Activated CD8-positive, alpha-beta memory T cell treated with anti-CD3 and anti-CD28 coated beads, Interleukin-2, amount 50 U/mL, for 1 hour (primary cell): ENCODE measurements around the gene SENP8.
A peak's percentile ranks its signal among the peaks of the same experiment; 100 is the strongest.

Experiments
- DNase-seq: peaks from one replicate; pipeline ENCODE4 v3.0.0-alpha.2; 2020; ENCODE audit errors: extremely low read depth

The SENP8 gene

DNA sequence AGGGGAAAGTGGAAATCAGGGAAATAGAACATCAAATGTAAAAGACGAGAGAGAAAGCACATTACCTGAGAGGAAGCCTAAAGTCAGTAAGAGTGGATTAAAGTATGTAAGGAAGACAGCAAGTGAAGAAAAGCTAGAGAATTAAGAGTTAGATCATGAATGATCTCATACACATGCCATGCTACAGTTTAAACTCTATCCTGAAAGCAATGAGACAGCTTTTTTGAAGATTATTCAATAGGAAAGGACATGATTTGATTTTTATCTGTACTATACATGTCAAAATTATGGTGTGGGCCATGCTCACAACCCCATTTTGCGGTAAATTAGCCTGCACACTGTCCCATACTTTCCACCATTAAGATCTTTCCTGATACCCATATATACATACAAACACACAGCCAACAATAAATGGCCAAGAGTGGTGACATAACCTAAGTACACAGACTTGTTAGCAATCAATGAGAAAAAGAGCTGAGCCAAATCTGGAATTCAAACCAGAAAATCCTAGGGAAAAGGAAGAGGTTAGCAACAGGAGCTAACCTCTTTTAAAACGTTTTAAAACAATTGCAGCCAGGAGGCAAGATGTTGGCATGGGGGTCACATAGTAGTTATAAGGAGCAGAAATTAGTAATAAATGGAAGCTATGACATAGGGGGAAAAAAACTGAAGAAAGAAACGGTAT is 4.7 kb upstream of the SENP8 start:
- DNase-seq: no peak

DNA sequence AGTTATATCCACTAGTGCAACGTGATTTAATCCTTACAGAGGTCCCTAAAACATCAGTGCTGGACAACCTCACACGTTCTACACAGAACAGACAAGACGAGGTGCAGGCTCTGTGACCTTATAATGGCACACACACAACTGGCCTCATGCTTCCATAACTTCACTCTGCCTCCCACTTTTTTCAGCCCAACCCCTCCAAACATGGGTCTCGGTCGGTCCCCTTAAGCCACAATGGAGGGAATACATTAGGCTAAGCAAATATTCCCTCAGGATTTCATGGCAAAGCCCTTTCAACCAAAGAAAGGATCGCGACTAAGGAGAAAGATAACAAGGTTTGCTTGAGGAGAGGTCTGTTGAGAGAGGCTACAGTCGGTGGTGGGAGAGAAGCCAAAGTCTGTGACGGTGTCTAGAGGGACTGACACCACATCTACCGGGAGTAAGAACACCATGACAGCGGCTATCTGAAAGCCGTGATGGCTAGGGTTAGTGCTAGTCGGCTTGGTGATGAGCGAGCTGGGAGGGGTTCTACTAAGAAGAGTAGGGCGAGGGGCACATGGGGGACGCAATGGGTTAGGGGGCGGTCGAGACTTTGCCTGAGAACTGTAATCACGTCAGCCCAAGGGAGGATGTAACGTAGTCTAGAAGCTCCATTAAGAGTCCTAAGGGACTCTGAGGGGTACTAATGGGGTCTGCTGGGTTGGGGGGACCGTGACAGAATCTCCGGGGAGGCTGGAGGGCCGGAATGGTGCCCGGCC is 1.3 kb upstream of the SENP8 start:
- DNase-seq: peak; percentile 3

DNA sequence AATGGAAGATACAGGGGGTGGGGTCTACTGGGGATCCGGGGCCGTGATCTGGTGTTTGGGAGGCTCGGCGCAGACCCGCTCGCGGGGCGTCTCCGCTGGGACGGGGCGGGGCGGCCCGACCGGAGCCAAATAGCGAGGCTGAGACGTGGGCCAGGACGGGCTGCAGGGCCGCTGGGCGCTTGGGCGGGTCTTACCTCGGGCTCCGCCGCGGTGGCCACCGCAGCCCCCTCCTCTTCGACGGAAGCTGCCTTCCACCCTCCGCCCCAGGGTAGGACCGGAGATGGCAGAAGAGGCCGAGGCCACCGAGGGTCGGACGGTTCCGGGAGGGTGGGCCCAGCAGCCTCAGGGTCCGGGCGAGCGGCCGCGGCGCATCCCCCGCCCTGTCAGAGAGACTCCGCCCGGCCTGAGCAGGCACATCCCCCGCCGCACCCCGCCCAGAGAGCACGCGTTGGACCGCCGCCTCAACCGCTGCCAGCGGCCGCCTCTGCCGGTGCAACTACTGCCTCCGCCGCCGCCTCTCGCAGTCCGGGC is 652 bp upstream of the SENP8 start:
- peak; percentile 18 for DNase-seq

DNA sequence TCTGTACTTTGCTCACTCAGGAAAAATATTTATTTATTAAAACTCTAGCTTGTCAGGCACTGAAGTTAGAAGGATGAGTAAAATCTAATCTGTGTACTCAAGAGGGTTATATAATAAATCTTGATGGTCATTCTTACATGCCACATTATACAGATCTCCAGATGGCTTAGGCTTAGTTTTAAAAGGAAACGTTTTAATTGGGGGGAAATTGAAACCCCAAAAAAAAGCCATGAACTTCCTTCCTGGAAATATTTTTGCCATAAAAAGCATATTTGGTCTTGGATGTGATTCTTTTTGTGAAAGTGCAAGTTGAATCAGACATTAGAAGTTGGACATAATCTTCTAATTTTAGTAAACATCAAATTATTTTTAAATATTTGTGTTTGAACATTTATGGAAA is 6.0 kb downstream of the SENP8 start:
- no peak for DNase-seq

DNA sequence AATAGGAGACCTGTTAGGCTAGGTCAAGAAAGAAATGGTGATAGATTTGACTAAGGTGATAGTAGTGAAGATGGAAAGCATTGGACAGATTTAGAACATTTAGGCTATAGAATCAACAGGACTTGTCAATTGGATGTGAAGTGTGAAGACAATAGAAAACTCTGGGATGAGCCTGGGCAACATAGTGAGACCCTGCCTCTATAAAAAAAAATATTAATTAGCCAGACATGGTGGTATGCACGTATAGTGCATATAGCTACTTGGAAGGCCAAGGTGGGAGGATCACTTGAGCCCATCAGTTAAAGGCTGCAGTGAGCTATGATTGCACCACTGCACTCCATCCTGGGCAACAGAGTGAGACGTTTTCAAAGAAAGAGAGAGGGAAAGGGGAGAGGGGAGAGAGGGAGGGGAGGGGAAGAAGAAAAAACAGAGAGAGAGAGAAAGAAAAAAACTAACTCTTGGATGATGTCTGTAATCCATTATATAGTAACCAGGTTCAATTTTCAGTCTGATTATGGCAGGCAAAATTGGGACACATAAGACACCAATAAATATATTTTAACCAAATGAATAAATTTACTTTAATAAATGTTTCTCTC is 9.6 kb downstream of the SENP8 start:
- no peak for DNase-seq

DNA sequence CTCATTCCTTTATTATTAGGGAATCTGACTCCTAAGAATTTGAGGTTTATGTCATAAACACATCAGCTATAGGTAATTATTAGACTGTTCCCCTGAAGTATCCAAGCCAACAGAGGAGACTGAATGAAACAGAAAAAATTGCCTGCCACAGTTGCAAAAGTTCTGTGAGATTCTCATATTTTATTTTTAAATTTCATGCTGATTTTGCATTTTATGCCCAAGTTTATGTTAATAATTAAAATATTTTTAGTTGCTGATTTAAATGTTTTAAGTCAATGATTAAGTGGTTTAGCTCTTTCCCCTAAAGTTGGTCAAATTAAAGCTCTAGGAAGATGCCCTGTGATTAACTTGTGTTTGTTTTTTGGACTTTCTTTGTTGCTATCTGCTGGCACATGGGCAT is 10.2 kb downstream of the SENP8 start:
- no peak for DNase-seq

DNA sequence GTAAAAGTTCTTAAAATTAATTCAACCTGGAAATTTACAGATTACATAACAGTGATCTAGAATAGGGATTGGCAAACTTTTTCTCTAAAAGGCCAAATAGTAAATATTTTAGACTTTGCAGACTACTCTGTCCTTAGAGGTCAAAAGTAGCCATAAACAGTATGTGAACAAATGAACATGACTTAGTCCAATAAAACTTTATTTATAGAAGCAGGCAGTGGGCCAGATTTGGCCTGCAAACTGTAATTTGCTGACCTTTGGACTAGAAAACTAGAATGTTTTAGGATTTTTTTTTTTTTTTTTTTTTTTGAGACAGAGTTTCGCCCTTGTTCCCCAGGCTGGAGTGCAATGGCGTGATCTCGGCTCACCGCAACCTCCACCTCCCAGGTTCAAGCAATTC is 12.1 kb downstream of the SENP8 start:
- no peak for DNase-seq

DNA sequence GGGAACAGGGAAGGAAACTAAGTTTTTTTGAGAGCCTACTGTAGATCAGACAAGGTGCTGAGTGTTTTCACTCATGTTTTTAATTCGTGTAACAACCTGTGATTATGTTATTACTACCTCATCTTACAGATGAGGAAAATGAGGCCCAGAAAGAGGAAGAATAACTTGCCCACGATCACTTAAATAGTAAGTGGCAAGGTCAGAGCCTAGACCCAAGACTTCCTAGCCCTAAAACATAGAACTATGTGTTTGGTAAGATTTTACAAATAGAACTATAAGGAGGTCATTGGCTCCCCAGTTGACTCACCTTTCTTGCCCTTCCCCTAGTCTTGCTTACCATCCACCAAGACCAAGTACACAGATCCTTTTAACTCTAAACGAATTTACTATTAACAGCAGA is 13.7 kb downstream of the SENP8 start:
- no peak for DNase-seq

DNA sequence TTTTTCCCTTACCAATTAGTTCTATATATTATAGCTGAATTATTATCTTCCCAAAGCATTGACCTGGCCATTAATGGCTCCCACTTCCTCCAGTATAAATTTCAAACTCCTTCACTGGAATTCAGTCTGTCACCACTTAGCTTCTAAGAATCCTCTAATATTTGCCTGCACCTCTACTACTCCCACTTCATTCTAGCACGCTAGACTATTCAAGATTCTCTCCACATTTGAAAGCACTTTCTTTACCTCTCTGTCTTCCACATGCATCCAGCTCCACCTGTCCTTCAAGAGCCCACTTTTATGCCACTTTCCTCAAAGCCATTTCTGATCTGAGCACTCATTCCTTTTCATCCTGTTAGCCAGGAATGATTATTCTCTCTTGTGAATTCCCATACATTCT is 15.0 kb downstream of the SENP8 start:
- DNase-seq: no peak

DNA sequence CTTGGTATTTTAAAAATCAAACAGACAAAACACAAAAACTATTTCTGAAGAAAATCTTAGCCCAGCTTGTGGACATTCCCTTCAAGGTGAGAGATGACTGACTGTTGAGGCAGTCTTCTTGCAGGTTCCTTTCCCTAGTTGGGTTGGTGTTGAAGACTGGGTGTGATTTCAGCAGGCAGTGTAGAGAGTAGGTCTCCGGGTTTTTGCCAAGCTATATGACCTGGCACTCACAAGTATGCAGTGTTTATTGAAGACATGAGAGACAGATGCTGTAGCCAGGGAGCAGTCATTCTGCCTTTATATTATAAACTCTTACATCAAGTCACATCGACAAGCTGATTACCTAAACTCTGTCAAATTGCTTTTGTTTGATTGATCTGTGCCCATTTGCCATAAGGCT is 17.5 kb downstream of the SENP8 start:
- no peak for DNase-seq

DNA sequence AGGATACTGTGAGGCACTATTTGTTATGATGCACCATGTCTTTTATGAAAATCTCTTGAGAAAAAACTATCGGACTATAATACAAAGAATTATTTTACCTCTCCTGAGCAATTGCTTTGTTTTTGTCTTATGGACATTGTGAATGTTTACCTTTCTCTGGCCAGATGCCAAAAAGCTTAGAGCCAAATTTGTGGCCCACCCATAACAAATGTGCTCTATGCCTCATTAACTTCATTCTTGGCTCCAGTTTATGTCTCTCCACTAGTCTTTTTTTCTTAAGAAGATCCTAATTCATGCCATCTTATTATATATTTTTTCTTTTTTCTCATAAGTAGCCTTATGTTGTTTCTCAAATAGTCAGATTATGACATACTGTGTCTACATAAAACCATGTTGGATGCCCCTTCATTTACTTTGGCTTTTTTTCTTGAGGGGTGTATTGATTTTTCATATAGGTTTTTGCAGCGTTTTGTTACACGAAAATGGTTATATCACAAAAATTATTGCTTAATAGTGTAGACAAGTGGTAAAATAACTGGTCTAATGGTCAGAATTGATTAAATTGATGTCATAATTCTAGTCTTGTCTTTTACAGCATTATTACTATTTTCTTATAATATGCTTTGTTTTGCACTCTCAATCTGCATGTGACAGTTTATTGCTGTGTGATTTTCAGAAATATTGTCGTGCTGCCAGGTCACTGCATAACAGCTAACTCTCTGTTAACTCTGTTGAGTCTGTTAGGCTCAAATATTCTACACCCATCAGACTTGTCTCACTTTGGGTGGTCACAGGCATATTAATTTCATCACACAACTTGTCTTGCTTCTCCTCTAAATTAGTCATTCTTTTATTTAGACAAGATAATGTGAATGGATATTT is 18.2 kb downstream of the SENP8 start:
- DNase-seq: no peak

DNA sequence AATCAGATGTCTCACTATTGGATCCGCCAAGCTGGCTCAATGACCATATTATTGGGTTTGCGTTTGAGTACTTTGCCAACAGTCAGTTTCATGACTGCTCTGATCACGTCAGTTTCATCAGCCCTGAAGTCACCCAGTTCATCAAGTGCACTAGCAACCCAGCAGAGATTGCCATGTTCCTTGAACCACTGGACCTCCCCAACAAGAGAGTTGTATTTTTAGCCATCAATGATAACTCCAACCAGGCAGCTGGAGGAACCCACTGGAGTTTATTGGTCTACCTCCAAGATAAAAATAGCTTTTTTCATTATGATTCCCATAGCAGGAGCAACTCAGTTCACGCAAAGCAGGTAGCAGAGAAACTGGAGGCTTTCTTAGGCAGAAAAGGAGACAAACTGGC is 21.5 kb downstream of the SENP8 start:
- no peak for DNase-seq

DNA sequence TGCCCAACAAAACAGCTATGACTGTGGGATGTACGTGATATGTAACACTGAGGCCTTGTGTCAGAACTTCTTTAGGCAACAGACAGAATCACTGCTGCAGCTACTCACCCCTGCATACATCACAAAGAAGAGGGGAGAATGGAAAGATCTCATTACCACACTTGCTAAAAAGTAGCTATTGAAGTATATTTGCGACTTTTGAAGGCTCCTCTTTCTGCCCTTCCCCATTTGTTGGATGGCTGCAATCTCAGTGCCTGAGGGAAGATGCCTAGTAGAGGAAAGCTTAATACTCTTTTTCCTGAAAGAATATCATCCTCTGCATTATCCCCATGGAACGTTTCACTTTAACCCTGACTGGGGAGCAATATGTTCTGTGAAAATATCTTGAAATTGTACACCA is 21.9 kb downstream of the SENP8 start:
- no peak for DNase-seq

DNA sequence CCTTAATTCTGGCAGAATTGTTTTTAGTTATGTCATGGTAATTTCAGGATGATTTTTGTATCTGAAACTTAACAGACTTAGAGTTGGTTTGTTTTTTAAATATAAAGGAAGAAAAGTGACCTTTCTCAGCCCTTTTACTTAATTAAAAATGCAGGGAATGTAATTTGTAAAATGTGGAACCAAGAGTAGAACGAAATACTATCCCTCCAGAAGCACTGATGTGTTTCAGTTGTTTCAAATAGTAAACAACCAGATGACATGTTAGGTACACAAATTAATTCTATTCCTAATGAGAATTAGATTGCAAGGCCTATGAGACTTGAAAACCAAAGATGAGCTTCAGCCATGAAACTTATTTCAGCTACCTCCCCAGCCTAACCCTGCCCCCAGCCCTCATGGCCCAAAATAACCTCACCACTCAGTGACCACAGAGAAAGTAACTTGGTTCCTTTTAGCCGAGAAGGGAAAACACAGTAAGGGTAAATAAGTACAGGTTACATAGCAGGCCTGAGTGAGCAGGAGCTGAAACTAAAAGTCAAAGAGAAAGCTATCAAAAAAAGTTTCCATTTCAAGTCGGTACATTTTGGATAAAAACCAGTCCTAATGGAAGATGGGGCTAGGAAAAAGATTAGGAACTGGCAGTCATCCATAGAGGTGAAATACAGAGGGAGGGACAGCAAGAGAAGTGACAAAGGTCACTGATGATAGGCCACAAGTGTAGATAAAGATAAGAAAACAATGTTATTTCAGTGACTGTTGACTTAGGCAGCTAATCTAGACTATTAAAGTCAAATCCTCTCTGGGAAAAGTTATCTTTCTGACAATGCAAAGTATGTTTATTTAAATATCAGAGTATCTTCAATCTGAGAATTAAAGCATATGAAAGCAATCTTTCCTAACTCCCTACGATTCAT is 23.2 kb downstream of the SENP8 start:
- DNase-seq: no peak

DNA sequence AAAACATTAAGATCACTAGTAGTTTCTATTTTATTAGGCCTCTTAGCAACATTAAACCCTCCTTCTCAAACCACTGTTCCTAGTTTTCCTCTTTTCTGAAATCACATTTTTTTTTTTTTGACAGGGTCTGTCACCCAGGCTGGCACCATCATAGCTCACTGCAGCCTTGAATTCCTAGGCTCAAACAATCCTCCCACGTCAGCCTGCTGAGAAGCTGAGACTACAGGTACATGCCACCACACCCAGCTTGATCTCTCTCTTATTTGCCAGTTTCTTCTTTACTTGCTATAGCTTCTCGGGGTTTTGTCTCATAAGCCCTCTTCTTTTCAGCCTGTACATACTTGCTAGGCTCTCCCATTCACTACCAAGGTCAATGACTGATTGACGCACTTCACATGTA is 28.0 kb downstream of the SENP8 start:
- DNase-seq: no peak

DNA sequence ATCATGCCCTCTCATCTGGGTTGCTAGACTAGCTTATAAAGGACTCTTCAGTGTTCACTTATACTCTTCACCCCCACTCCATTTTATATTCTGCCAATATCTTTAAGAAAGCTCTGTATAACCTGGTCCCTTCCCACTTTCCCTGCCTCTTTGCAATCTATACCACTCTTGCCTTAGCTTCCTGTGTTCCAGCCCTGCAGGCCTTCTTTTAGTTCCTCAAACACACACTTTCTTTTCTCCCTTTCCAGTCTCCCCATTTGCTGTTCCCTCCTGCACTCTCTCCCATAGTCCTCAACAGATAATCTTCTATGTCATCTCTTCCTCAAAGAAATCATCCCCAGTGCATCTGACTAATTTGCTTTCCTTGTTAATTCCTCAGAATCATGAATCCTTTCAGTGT is 28.7 kb downstream of the SENP8 start:
- no peak for DNase-seq

DNA sequence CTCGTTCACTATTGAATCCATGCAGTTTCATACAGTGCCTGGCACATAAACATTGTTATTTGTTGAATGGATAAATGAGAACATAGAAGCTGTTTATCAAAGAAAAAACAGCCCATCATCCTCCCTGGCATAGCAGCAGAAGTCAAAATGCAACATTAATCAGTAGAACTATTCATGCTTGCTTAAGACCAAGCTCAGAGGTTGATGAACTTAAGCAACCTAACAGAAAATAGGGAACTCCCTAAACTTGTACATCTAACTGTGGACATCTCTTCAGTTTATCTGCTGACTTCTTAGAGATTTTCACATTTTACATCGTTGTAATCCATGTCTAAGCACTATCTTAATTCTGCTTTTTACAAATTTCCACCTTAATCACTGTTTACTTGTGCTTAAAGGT is 29.2 kb downstream of the SENP8 start:
- DNase-seq: no peak

DNA sequence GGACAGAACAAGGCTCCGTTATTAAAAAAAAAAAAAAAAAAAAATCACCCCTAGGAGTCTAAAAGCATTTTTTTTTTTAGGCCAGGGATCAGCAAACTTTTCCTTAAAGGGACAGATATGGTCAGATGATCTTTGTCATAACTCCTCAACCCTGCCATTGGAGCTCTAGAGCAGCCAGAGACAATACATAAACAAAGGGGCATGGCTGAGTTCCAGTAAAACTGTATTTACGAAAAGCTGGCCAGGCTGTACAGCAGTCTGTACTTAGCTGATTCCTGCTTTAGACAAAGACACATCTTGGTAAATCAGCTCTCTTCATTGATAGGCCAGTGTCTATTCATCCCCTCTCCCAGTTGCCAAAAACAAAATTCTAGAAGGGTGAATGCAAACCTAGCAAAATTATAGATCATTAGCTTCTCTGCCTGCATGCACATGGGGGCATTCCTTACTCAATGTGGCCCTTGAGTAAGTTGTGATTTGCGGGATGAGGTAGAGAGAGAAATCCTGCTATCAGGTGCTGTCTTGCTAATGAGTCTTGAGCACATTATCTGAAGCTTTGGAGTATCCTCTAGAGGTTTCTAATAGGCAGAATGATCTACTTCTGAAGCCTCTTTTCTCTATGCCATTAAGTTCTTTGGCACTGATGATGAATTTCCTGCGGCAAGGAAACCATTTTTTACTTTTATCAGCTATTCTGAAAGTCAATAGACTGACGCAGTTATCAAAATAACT is 35.2 kb downstream of the SENP8 start:
- DNase-seq: no peak

DNA sequence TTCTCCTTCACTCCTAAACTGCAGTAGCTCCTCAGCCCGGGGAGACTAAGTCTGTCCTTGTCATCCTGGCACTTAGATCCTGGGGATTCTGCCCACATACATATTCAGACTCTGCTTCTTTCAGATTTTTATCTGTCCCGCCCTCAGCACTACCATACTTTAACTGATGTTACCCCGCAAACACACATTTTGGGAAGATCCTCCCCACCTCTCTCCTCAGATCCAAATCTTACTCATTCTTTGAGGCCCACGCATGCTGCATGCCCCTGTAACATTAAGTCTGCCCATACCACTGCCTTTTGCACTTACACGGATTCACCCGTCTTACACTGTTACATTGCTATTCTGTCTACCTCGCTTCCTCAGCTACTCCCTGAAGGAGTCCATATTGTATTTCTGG is 36.1 kb downstream of the SENP8 start:
- DNase-seq: no peak

DNA sequence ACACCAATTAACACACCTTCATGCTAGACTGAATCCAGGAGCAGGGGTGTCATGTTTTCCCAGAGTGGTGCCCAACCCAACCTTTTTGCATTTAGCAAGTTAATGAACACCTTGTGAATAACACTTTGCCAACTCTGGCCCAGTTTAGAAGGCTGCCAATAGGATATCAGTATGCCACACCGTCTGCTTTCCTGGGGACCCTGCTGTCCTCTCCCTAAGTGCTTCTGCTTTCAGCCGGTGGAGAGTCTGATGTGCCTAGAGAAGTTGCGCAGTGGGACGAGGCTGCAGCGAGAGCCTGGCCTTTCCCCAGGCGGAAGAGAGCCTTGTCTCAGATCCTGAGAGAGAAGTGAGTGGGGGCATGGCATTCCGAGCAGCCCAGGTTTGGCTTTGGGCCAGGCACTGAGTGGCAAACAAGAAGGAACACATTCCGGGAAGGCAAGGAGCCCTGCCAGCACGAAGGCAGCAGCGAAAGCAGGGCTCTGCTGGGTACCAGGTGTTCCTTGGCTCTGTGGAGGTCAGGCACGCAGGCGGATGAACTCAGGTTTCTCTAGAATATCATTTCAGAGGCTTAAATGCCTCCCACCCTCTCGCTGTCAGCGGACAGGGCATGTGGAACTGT is 36.9 kb downstream of the SENP8 start:
- no peak for DNase-seq
